Neural progenitor cell (in vitro differentiated cells): Measurements from ENCODE around the gene UTS2. TPM values are rescaled to one million over a fixed set of nuclear protein-coding genes. Genes with fewer than 3 reads are reported as not detected.

Experiments
- DNase-seq: peaks from one replicate; pipeline ENCODE4 v3.0.0-alpha.2; 2016; ENCODE audit warnings: low spot score
- H2AFZ ChIP-seq: fragments of 200-600 bp; sonication (generic); replicated peaks from 2 replicates; pipeline ENCODE4 v1.6.1; 2016; ENCODE audit warnings: antibody characterized with exemption
- H3F3A ChIP-seq: fragments of 200-600 bp; sonication (generic); 2 replicates; pipeline ENCODE4 v1.6.1; 2016; ENCODE audit warnings: antibody characterized with exemption, low read depth
- H3K27ac ChIP-seq: fragments of 200-600 bp; sonication (generic); 2 replicates; pipeline ENCODE4 v1.5.1; 2016; ENCODE audit warnings: mild to moderate bottlenecking
- H3K27me3 ChIP-seq: fragments of 200-600 bp; sonication (generic); 2 replicates; pipeline ENCODE4 v1.6.1; 2016; ENCODE audit warnings: mild to moderate bottlenecking, moderate library complexity
- H3K36me3 ChIP-seq: fragments of 200-600 bp; sonication (generic); 2 replicates; pipeline ENCODE4 v1.5.1; 2016
- H3K4me1 ChIP-seq: fragments of 200-600 bp; sonication (generic); 2 replicates; pipeline ENCODE4 v1.6.1; 2016; ENCODE audit warnings: mixed run types
- H3K4me2 ChIP-seq: fragments of 200-600 bp; sonication (generic); 2 replicates; pipeline ENCODE4 v1.6.1; 2016
- H3K4me3 ChIP-seq: fragments of 200-600 bp; sonication (generic); 2 replicates; pipeline ENCODE4 v1.5.1; 2016
- H3K79me2 ChIP-seq: fragments of 200-600 bp; sonication (generic); 2 replicates; pipeline ENCODE4 v1.6.1; 2016; ENCODE audit warnings: low read depth
- H3K9ac ChIP-seq: fragments of 200-600 bp; sonication (generic); 2 replicates; pipeline ENCODE4 v1.6.1; 2016
- H3K9me3 ChIP-seq: fragments of 200-600 bp; sonication (generic); 2 replicates; pipeline ENCODE4 v1.5.1; 2016; ENCODE audit warnings: low read depth
- H4K20me1 ChIP-seq: fragments of 200-600 bp; sonication (generic); 2 replicates; pipeline ENCODE4 v1.6.1; 2016; ENCODE audit warnings: low read depth
- H3K27ac Mint-ChIP-seq: 3 replicates; pipeline ENCODE4 v1.8.0; 2021; ENCODE audit warnings: mixed read lengths
- H3K27me3 Mint-ChIP-seq: 2 replicates; pipeline ENCODE4 v1.8.0; 2022; ENCODE audit warnings: low read depth, mild to moderate bottlenecking, inconsistent platforms, moderate library complexity, mixed read lengths; ENCODE audit not compliant: insufficient read depth
- H3K36me3 Mint-ChIP-seq: 3 replicates; pipeline ENCODE4 v1.8.0; 2021; ENCODE audit warnings: mixed read lengths
- H3K4me1 Mint-ChIP-seq: 3 replicates; pipeline ENCODE4 v1.8.0; 2021; ENCODE audit warnings: mixed read lengths
- H3K4me3 Mint-ChIP-seq: 3 replicates; pipeline ENCODE4 v1.8.0; 2021; ENCODE audit warnings: mild to moderate bottlenecking, moderate library complexity, mixed read lengths
- H3K9me3 Mint-ChIP-seq: 3 replicates; pipeline ENCODE4 v1.8.0; 2020; ENCODE audit warnings: mixed read lengths
- CTCF ChIP-seq: fragments of 200-600 bp; sonication (generic); IDR thresholded peaks from 2 replicates; pipeline ENCODE4 v1.5.1; 2017; ENCODE audit warnings: antibody characterized with exemption, mild to moderate bottlenecking
- EZH2 ChIP-seq: fragments of 200-600 bp; sonication (generic); IDR thresholded peaks from 2 replicates; pipeline ENCODE4 v1.6.1; 2017; ENCODE audit warnings: antibody characterized with exemption, mild to moderate bottlenecking, moderate library complexity
- EZH2phosphoT487 ChIP-seq: fragments of 200-600 bp; sonication (generic); IDR thresholded peaks from 2 replicates; pipeline ENCODE4 v1.6.1; 2017; ENCODE audit warnings: antibody characterized with exemption
- total RNA-seq: library from RNA; depleted of rRNA; stranded (reverse); fragments of >200 nt; gene quantifications from 2 replicates; pipeline ENCODE4 v1.2.3, GENCODE V29; 2015; ENCODE audit warnings: low replicate concordance

The UTS2 gene
- total RNA-seq, 1 donor from 2014 or later, result not detected

DNA sequence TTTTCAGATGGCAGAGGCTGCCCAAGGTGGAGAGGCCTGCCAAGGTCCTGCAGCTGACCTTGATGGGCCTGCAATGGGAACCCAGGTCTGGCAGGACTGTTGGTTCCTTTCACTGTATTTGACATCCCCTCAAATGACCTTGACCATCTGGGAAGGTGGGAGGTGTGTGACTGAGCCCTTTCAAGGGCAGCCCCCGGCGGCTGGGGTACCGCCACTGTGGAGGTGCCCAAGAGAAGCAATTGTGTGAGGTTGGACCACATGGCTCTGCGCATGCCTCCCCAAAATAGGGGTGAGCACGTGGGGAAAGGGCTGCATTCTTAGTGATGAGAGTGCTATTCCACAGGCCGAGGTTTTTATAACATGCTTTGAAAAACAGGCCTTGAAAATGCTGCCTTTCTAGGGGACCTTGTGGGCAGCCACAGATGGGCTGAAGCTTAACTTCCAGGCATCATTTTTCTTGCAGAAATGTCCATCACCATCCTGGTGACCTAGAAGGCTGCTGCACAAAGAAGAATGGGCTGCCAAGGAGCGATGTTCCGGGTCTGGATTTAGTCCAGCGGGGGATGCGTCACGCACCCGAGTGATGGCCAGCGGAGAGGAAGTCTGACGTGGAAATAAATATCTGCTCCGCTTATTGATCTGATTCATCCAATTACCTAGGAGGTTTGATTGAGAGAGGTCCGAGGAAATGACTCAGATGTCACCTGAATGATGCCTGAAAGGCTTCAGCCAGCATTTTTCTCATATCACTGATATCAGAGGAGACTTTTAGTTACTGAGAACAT, 16.5 kb upstream of the UTS2 start:
- no peaks in the 10 kb centered on the region for H3K36me3 ChIP-seq
- Mint-ChIP-seq H3K36me3 (no peaks in the 10 kb centered on the region), H3K4me1 (no peaks in the 10 kb centered on the region), H3K27ac (no peak overlapping the region), H3K27me3 (peaks cover 5% of the 10 kb centered on the region), H3K9me3 (no peaks in the 10 kb centered on the region), H3K4me3 (no peak overlapping the region)
- no peaks in the 10 kb centered on the region for H3K4me1 ChIP-seq
- no peak overlapping the region for H3K9ac ChIP-seq
- no peaks in the 10 kb centered on the region for H3K27me3 ChIP-seq
- TF ChIP-seq EZH2phosphoT487 (no peak), EZH2 (no peak), CTCF (no peak)
- no peak overlapping the region for H3K4me2 ChIP-seq
- H3K79me2 ChIP-seq, result no peaks in the 10 kb centered on the region
- no peak overlapping the region for H3K27ac ChIP-seq
- H2AFZ ChIP-seq, result no peak overlapping the region
- H3K9me3 ChIP-seq, result no peaks in the 10 kb centered on the region
- H3K4me3 ChIP-seq, result no peak overlapping the region
- no peaks in the 10 kb centered on the region for H4K20me1 ChIP-seq
- no peak for DNase-seq
- no peaks in the 10 kb centered on the region for H3F3A ChIP-seq

DNA sequence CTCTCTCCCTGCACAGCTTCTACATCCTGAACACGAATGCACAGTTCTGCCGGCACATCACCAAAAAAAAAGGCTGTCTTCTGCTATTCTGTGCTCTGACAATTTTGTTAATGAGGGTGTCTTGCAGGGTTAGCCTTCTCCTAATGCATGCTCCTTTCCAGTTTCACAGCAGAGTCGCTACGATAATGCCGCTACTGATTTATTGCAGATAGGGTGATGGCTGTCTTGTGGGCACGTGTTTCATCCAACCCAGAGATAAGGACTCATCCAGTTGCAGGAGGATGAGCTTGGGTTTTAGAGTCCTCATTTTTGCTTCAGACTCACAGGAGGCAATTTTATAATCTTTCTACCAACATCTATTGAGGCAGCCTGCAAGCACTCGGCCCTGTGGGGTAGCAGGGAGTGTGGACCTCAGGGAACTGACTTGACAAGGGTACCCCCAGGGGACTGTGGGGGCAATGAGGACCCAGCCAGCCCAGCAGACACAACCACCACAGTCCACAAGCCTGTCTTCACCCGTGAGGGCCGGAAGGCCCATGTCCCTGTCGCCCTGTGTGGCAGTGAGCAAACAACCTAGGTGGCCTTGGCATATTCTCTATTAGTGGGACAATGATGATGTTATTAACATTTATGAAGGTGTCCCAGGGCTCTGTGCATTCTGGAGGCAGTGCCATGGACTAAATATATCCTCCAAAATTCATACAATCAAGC, 15.4 kb upstream of the UTS2 start:
- no peak overlapping the region for H3K4me3 Mint-ChIP-seq
- no peak overlapping the region for H3K27ac Mint-ChIP-seq
- H3F3A ChIP-seq, result no peaks in the 10 kb centered on the region
- H3K9me3 Mint-ChIP-seq, result no peaks in the 10 kb centered on the region
- H3K9me3 ChIP-seq, result no peaks in the 10 kb centered on the region
- no peaks in the 10 kb centered on the region for H3K36me3 Mint-ChIP-seq
- H3K4me2 ChIP-seq, result no peak overlapping the region
- H3K4me3 ChIP-seq, result no peak overlapping the region
- H4K20me1 ChIP-seq, result no peaks in the 10 kb centered on the region
- H3K9ac ChIP-seq, result no peak overlapping the region
- H3K27me3 Mint-ChIP-seq, result peaks cover 5% of the 10 kb centered on the region
- no peak overlapping the region for H3K27ac ChIP-seq
- H3K4me1 ChIP-seq, result no peaks in the 10 kb centered on the region
- no peaks in the 10 kb centered on the region for H3K36me3 ChIP-seq
- DNase-seq, result no peak
- no peaks in the 10 kb centered on the region for H3K27me3 ChIP-seq
- H3K79me2 ChIP-seq, result no peaks in the 10 kb centered on the region
- no peak overlapping the region for H2AFZ ChIP-seq
- H3K4me1 Mint-ChIP-seq, result no peaks in the 10 kb centered on the region
- no peak for TF ChIP-seq EZH2phosphoT487
- no peak for TF ChIP-seq CTCF
- no peak for TF ChIP-seq EZH2

- Histone ChIP-seq H3K27me3 (no peaks in the 10 kb centered on the region), H3F3A (no peaks in the 10 kb centered on the region), H3K27ac (no peak overlapping the region), H3K4me2 (no peak overlapping the region), H3K36me3 (no peaks in the 10 kb centered on the region), H3K4me3 (no peak overlapping the region), H3K4me1 (no peaks in the 10 kb centered on the region), H3K79me2 (no peaks in the 10 kb centered on the region), H3K9me3 (no peaks in the 10 kb centered on the region), H4K20me1 (no peaks in the 10 kb centered on the region), H2AFZ (no peak overlapping the region), H3K9ac (no peak overlapping the region)
- peaks cover 3% of the 10 kb centered on the region for H3K27me3 Mint-ChIP-seq
- no peaks in the 10 kb centered on the region for H3K36me3 Mint-ChIP-seq
- H3K9me3 Mint-ChIP-seq, result no peaks in the 10 kb centered on the region
- no peak overlapping the region for H3K4me3 Mint-ChIP-seq
- peaks cover 2% of the 10 kb centered on the region for H3K4me1 Mint-ChIP-seq
- TF ChIP-seq CTCF, result no peak
- no peak for TF ChIP-seq EZH2
- no peak for TF ChIP-seq EZH2phosphoT487
- no peak overlapping the region for H3K27ac Mint-ChIP-seq
- no peak for DNase-seq
These were observed 13.1 kb upstream of the UTS2 start for GRCh38 chr1:7865978-7866377.
